Measurements from ENCODE around the gene ATP8B1. TPM values are rescaled to one million over a fixed set of nuclear protein-coding genes. Genes with fewer than 3 reads are reported as not detected.
"Not testable (repeated sequence)": the region's sequence is repeated elsewhere in the genome, so short reads cannot be mapped to it uniquely, and the experiment has no call there.

Gene ATP8B1
- total and polyA plus RNA-seq, 2 donors (not counting 1 experiment from before 2014, with no cell fraction given): 109 to 125 TPM

DNA sequence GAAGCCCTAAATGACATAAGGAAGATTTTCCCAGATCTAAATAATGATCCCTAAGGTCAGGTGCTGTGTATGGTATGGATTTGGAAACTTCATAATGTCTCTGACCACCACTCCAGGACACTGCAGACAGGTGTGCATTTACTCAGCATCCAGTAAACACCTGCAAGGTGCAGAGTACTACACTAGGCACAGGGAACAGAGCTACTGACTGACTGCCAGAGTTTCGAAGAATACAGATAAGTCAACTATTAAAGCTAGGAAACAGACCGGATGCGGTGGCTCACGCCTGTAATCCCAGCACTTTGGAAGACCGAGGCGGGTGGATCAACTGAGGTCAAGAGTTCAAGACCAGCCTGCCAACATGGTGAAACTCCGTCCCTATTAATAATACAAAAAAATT, 65.0 kb downstream of the ATP8B1 start:
- no peak for DNase-seq (ENCODE audit: low read depth in 2 of 2)
- Histone ChIP-seq H3K9me3 (ENCODE audit: control insufficient read depth, insufficient read depth, low read depth, low read length) (no peaks in the 10 kb centered on the region), H3K79me2 (ENCODE audit: control insufficient read depth, insufficient read depth, low read length) (peaks cover 75% of the 10 kb centered on the region), H3K9ac (ENCODE audit: insufficient read depth, low read length) (no peak overlapping the region), H3K4me2 (ENCODE audit: extremely low read depth, insufficient read depth, low read length) (peak overlapping the region; percentile 56), H2AFZ (ENCODE audit: low read length) (no peak overlapping the region), H3K27me3 (ENCODE audit: control insufficient read depth, insufficient read depth, low read length) (no peaks in the 10 kb centered on the region), H4K20me1 (ENCODE audit: control insufficient read depth, extremely low read depth, insufficient read depth, low read length) (peaks cover 2% of the 10 kb centered on the region), H3K27ac (ENCODE audit: insufficient read depth, low read length) (peak overlapping the region; percentile 29), H3K4me3 (replicated peaks in 1 of 4; ENCODE audit: control extremely low read depth in 1 of 4, insufficient read depth in 1 of 4, low read depth in 3 of 4, low read length in 4 of 4) (peak overlapping the region in 1 of 4 experiments; percentile 7), H3K36me3 (ENCODE audit: control insufficient read depth, insufficient read depth, low read length) (peaks cover 4% of the 10 kb centered on the region), H3K4me1 (ENCODE audit: control insufficient read depth, extremely low read depth, insufficient read depth, low read length) (peaks cover 5% of the 10 kb centered on the region)
- TF ChIP-seq EZH2 (IDR thresholded peaks at IDR 0.05; ENCODE audit: low read length, missing control alignments): no peak
- TF ChIP-seq, protein P1, sequence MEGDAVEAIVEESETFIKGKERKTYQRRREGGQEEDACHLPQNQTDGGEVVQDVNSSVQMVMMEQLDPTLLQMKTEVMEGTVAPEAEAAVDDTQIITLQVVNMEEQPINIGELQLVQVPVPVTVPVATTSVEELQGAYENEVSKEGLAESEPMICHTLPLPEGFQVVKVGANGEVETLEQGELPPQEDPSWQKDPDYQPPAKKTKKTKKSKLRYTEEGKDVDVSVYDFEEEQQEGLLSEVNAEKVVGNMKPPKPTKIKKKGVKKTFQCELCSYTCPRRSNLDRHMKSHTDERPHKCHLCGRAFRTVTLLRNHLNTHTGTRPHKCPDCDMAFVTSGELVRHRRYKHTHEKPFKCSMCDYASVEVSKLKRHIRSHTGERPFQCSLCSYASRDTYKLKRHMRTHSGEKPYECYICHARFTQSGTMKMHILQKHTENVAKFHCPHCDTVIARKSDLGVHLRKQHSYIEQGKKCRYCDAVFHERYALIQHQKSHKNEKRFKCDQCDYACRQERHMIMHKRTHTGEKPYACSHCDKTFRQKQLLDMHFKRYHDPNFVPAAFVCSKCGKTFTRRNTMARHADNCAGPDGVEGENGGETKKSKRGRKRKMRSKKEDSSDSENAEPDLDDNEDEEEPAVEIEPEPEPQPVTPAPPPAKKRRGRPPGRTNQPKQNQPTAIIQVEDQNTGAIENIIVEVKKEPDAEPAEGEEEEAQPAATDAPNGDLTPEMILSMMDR (conservative IDR thresholded peaks at IDR 0.05 in 1 of 2, IDR thresholded peaks at IDR 0.05 in 1 of 2; ENCODE audit: low read depth in 1 of 2, low read length in 2 of 2): no peak

DNA sequence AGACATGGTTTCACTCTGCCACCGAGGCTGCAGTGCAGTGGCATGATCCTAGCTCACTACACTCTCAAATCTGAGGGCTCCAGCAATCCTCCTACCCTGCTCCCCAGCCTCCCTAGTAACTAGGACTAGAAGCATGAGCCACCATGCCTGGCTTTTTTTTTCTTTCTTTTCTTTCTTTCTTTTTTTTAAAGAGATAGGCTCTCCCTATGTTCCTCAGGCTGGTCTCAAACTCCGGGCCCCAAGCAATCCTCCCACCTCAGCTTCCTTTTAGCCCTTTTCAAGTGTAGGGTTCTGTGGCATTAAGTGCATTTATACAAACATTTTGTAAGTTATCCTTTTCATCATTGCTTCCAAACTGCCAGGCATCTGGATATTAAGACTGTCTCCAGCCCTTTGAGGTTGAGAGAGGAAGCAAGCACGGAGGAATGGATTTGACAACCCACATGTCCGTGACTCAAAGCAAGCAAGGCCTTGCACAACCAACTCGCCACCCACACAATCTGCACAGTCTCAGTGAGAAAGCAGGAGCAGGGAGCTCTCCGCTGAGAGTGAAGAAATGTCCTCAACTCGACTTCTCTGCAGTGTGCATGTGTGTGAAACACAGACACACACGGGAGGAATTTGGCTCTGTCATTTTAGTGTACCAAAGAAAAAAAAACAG, 65.6 kb downstream of the ATP8B1 start:
- Histone ChIP-seq H3K4me2 (ENCODE audit: extremely low read depth, insufficient read depth, low read length) (peak overlapping the region; percentile 56), H3K36me3 (ENCODE audit: control insufficient read depth, insufficient read depth, low read length) (peaks cover 4% of the 10 kb centered on the region), H2AFZ (ENCODE audit: low read length) (no peak overlapping the region), H4K20me1 (ENCODE audit: control insufficient read depth, extremely low read depth, insufficient read depth, low read length) (peaks cover 2% of the 10 kb centered on the region), H3K9me3 (ENCODE audit: control insufficient read depth, insufficient read depth, low read depth, low read length) (no peaks in the 10 kb centered on the region), H3K27ac (ENCODE audit: insufficient read depth, low read length) (peak overlapping the region; percentile 29), H3K4me3 (replicated peaks in 1 of 4; ENCODE audit: control extremely low read depth in 1 of 4, insufficient read depth in 1 of 4, low read depth in 3 of 4, low read length in 4 of 4) (peak overlapping the region in 2 of 4 experiments; percentile 26 to 27), H3K4me1 (ENCODE audit: control insufficient read depth, extremely low read depth, insufficient read depth, low read length) (peaks cover 5% of the 10 kb centered on the region), H3K9ac (ENCODE audit: insufficient read depth, low read length) (no peak overlapping the region), H3K79me2 (ENCODE audit: control insufficient read depth, insufficient read depth, low read length) (peaks cover 74% of the 10 kb centered on the region), H3K27me3 (ENCODE audit: control insufficient read depth, insufficient read depth, low read length) (no peaks in the 10 kb centered on the region)
- peak; percentile 97 to 99 for DNase-seq (ENCODE audit: low read depth in 2 of 2)
- TF ChIP-seq, protein P1 (conservative IDR thresholded peaks at IDR 0.05 in 1 of 2, IDR thresholded peaks at IDR 0.05 in 1 of 2; ENCODE audit: low read depth in 1 of 2, low read length in 2 of 2): no peak
- no peak for TF ChIP-seq EZH2 (IDR thresholded peaks at IDR 0.05; ENCODE audit: low read length, missing control alignments)

DNA sequence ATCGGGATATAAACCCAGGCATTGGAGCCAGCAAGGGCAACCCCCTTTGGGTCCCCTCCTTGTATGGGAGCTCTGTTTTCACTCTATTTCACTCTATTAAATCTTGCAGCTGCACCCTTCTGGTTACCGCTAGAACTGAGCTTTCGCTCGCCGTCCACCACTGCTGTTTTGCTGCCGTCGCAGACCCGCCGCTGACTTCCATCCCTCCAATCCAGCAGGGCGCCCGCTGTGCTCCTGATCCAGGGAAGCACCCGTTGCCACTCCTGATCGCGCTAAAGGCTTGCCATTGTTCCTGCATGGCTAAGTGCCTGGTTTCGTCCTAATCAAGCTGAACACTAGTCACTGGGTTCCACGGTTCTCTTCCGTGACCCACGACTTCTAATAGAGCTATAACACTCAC, 68.1 kb downstream of the ATP8B1 start:
- not testable (repeated sequence) for H3K27ac ChIP-seq (ENCODE audit: insufficient read depth, low read length); H2AFZ ChIP-seq (ENCODE audit: low read length); H3K36me3 ChIP-seq (ENCODE audit: control insufficient read depth, insufficient read depth, low read length); H3K4me1 ChIP-seq (ENCODE audit: control insufficient read depth, extremely low read depth, insufficient read depth, low read length); H4K20me1 ChIP-seq (ENCODE audit: control insufficient read depth, extremely low read depth, insufficient read depth, low read length); H3K27me3 ChIP-seq (ENCODE audit: control insufficient read depth, insufficient read depth, low read length); H3K9ac ChIP-seq (ENCODE audit: insufficient read depth, low read length); H3K4me3 ChIP-seq (replicated peaks in 1 of 4; ENCODE audit: control extremely low read depth in 1 of 4, insufficient read depth in 1 of 4, low read depth in 3 of 4, low read length in 4 of 4); H3K9me3 ChIP-seq (ENCODE audit: control insufficient read depth, insufficient read depth, low read depth, low read length); H3K4me2 ChIP-seq (ENCODE audit: extremely low read depth, insufficient read depth, low read length); DNase-seq (ENCODE audit: low read depth in 2 of 2)
- H3K79me2 ChIP-seq (ENCODE audit: control insufficient read depth, insufficient read depth, low read length): peaks cover 64% of the 10 kb centered on the region

Data from fibroblast of lung (primary cell).